ENCODE results near the gene MRPL55.

Gene MRPL55

DNA sequence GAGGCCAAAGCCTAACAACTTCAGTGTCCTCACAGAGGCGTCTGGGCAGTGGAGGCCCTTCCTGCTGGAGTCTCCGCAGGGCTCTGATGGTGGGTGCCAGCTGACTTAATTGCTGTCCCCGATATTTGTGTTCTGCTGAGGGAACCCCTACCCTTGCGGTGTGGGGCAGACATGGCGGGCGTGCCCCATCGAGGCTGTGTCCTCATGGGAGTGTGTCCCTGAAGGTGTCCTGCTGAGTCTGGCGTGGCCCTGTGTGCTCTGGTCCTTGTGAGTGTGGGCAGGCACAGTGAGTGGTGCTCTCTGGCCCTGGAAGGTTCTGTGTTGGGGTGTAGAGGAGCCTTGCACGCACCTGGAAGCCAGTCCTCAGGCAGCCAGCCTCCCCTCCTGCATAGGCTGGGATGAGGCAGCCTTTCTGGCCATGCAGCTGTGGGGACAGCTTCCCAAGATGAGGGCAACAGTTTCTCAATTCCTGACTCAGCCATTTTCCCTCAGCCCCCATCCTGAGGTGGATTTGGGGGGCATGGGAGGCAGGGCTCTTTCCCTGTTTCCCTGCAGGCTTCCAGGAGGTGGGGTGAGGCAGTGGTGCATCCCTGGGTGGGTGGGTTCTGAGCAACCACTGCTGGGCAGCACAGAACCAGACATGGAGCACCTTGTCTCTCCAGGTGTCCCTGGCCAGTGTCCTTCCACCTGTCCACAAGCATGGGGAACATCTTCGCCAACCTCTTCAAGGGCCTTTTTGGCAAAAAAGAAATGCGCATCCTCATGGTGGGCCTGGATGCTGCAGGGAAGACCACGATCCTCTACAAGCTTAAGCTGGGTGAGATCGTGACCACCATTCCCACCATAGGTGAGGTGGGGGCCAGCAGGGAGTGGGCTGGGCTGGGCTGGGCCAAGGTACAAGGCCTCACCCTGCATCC is 12.4 kb downstream of the MRPL55 start:
- H3K4me3 ChIP-seq (ENCODE audit: low read depth, low read length), result no peak overlapping the region
- TF ChIP-seq, protein P1, sequence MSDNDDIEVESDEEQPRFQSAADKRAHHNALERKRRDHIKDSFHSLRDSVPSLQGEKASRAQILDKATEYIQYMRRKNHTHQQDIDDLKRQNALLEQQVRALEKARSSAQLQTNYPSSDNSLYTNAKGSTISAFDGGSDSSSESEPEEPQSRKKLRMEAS (IDR thresholded peaks at IDR 0.05; ENCODE audit: low read depth, low read length), result no peak
- TF ChIP-seq, protein P2, sequence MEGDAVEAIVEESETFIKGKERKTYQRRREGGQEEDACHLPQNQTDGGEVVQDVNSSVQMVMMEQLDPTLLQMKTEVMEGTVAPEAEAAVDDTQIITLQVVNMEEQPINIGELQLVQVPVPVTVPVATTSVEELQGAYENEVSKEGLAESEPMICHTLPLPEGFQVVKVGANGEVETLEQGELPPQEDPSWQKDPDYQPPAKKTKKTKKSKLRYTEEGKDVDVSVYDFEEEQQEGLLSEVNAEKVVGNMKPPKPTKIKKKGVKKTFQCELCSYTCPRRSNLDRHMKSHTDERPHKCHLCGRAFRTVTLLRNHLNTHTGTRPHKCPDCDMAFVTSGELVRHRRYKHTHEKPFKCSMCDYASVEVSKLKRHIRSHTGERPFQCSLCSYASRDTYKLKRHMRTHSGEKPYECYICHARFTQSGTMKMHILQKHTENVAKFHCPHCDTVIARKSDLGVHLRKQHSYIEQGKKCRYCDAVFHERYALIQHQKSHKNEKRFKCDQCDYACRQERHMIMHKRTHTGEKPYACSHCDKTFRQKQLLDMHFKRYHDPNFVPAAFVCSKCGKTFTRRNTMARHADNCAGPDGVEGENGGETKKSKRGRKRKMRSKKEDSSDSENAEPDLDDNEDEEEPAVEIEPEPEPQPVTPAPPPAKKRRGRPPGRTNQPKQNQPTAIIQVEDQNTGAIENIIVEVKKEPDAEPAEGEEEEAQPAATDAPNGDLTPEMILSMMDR (IDR thresholded peaks at IDR 0.05; ENCODE audit: low read depth, low read length), result no peak
- TF ChIP-seq POLR2A (IDR thresholded peaks at IDR 0.05; ENCODE audit: extremely low read depth, insufficient read length) (no peak), MYC (IDR thresholded peaks at IDR 0.05; ENCODE audit: low read depth, low read length) (no peak)

DNA sequence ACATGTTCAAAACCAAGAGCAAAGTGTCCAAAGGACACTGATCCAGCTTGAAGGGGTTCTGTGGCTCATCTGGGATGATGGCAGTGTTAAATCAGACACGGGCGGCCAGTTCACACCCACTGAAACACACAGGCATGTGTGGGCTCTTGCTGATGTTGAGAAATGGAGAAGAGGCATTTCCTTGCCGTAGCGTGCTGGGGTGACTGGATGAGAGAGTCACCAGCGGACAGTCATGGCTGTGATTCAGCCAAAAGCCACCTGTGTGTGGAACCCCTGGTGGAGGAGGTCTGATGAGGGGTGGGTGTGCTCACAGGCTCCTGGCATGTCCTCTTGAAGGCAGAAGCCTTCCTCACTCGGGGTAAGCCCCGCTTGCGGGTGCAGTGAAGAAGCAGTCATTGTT is 13.2 kb downstream of the MRPL55 start:
- TF ChIP-seq POLR2A (IDR thresholded peaks at IDR 0.05; ENCODE audit: extremely low read depth, insufficient read length), result no peak
- no peak for TF ChIP-seq MYC (IDR thresholded peaks at IDR 0.05; ENCODE audit: low read depth, low read length)
- TF ChIP-seq, protein P1 (IDR thresholded peaks at IDR 0.05; ENCODE audit: low read depth, low read length), result no peak
- TF ChIP-seq, protein P2 (IDR thresholded peaks at IDR 0.05; ENCODE audit: low read depth, low read length), result no peak
- DNase-seq (ENCODE audit: low read depth), result peak; percentile 1
- H3K4me3 ChIP-seq (ENCODE audit: low read depth, low read length), result no peak overlapping the region

More for the DNA sequence above, 12.4 kb downstream of the MRPL55 start:
- DNase-seq (ENCODE audit: low read depth), result peak; percentile 1

- H3K4me3 ChIP-seq (ENCODE audit: low read depth, low read length), result no peak overlapping the region
- DNase-seq (ENCODE audit: low read depth), result no peak
- TF ChIP-seq POLR2A (IDR thresholded peaks at IDR 0.05; ENCODE audit: extremely low read depth, insufficient read length) (no peak), MYC (IDR thresholded peaks at IDR 0.05; ENCODE audit: low read depth, low read length) (no peak)
- TF ChIP-seq, protein P1 (IDR thresholded peaks at IDR 0.05; ENCODE audit: low read depth, low read length), result no peak
- TF ChIP-seq, protein P2 (IDR thresholded peaks at IDR 0.05; ENCODE audit: low read depth, low read length), result no peak
Observed at GRCh38 chr1:228095161-228095560, 13.9 kb downstream of the MRPL55 start.

- peak; percentile 20 for DNase-seq (ENCODE audit: low read depth)
- no peak overlapping the region for H3K4me3 ChIP-seq (ENCODE audit: low read depth, low read length)
- TF ChIP-seq MYC (IDR thresholded peaks at IDR 0.05; ENCODE audit: low read depth, low read length), result no peak
- no peak for TF ChIP-seq POLR2A (IDR thresholded peaks at IDR 0.05; ENCODE audit: extremely low read depth, insufficient read length)
- TF ChIP-seq, protein P2 (IDR thresholded peaks at IDR 0.05; ENCODE audit: low read depth, low read length), result no peak
- TF ChIP-seq, protein P1 (IDR thresholded peaks at IDR 0.05; ENCODE audit: low read depth, low read length), result no peak
Observed at GRCh38 chr1:228094432-228095016, 14.6 kb downstream of the MRPL55 start.

- no peak overlapping the region for H3K4me3 ChIP-seq (ENCODE audit: low read depth, low read length)
- DNase-seq (ENCODE audit: low read depth), result no peak
- no peak for TF ChIP-seq POLR2A (IDR thresholded peaks at IDR 0.05; ENCODE audit: extremely low read depth, insufficient read length)
- TF ChIP-seq, protein P1 (IDR thresholded peaks at IDR 0.05; ENCODE audit: low read depth, low read length), result no peak
- no peak for TF ChIP-seq MYC (IDR thresholded peaks at IDR 0.05; ENCODE audit: low read depth, low read length)
- TF ChIP-seq, protein P2 (IDR thresholded peaks at IDR 0.05; ENCODE audit: low read depth, low read length), result no peak
Observed at GRCh38 chr1:228093050-228093906, 15.8 kb downstream of the MRPL55 start.
